Measurements from ENCODE around the gene ACSF3. TPM values are rescaled to one million over a fixed set of nuclear protein-coding genes. Genes with fewer than 3 reads are reported as not detected.

The ACSF3 gene
- 19.4 TPM for polyA plus RNA-seq (2013, experiment 1 of 2; ENCODE audit: insufficient read length)
- polyA plus RNA-seq (2013, experiment 2 of 2; ENCODE audit: insufficient read length): 16.8 TPM

GRCh38 chr16:89093602-89094251, at the start of gene ACSF3:
ACSF3 (plus strand) TSS chr16:89093852; CDS start chr16:89100682, 6,830 bp downstream.
- peak; percentile 65 for DNase-seq

GRCh38 chr16:89044418-89045180, 49.1 kb upstream of the ACSF3 start:
- no peak for DNase-seq

GRCh38 chr16:89045181-89045815, 48.4 kb upstream of the ACSF3 start:
- DNase-seq: no peak

GRCh38 chr16:89045881-89046280, 47.8 kb upstream of the ACSF3 start:
- no peak for DNase-seq

- DNase-seq: no peak
These were observed 47.2 kb upstream of the ACSF3 start for GRCh38 chr16:89046491-89046890.

- DNase-seq: no peak
These were observed 46.1 kb upstream of the ACSF3 start for GRCh38 chr16:89047331-89048089.

- no peak for DNase-seq
These were observed 45.4 kb upstream of the ACSF3 start for GRCh38 chr16:89048090-89048725.

GRCh38 chr16:89048871-89049422, 44.7 kb upstream of the ACSF3 start:
- no peak for DNase-seq

GRCh38 chr16:89049484-89050118, 44.1 kb upstream of the ACSF3 start:
- no peak for DNase-seq

- no peak for DNase-seq
These were observed 43.4 kb upstream of the ACSF3 start for GRCh38 chr16:89050119-89050867.

- DNase-seq: no peak
These were observed 42.8 kb upstream of the ACSF3 start for GRCh38 chr16:89050868-89051311.

GRCh38 chr16:89051521-89052166, 42.0 kb upstream of the ACSF3 start:
- no peak for DNase-seq

- DNase-seq: no peak
These were observed 41.3 kb upstream of the ACSF3 start for GRCh38 chr16:89052191-89052889.

- no peak for DNase-seq
These were observed 40.5 kb upstream of the ACSF3 start for GRCh38 chr16:89052890-89053724.

GRCh38 chr16:89053725-89054029, 40.0 kb upstream of the ACSF3 start:
- DNase-seq: no peak

GRCh38 chr16:89054261-89054661, 39.4 kb upstream of the ACSF3 start:
- DNase-seq: no peak

GRCh38 chr16:89054714-89055113, 38.9 kb upstream of the ACSF3 start:
- no peak for DNase-seq

- no peak for DNase-seq
These were observed 38.3 kb upstream of the ACSF3 start for GRCh38 chr16:89055313-89055712.

All from fibroblast of skin of back (primary cell).